Karpas-422 (cell line): Measurements from ENCODE around the gene OR2AG1. TPM values are rescaled to one million over a fixed set of nuclear protein-coding genes. Genes with fewer than 3 reads are reported as not detected.

Source experiments
- DNase-seq: peaks from one replicate; pipeline ENCODE4 v3.0.0-alpha.2; 2015
- H2AFZ ChIP-seq: fragments of 200-600 bp; sonication (generic); 2 replicates; pipeline ENCODE4 v1.6.1; 2014; ENCODE audit warnings: antibody characterized with exemption, low read length, mixed read lengths
- H3K27ac ChIP-seq: fragments of 200-600 bp; sonication (generic); 2 replicates; pipeline ENCODE4 v1.5.1; 2014; ENCODE audit warnings: mild to moderate bottlenecking, low read length, moderate library complexity
- H3K27me3 ChIP-seq: fragments of 200-600 bp; sonication (generic); 2 replicates; pipeline ENCODE4 v1.6.1; 2014; ENCODE audit warnings: low read length, mixed read lengths
- H3K36me3 ChIP-seq: fragments of 200-600 bp; sonication (generic); 2 replicates; pipeline ENCODE4 v1.6.1; 2014; ENCODE audit warnings: low read length, mixed read lengths; ENCODE audit not compliant: insufficient read depth
- H3K4me1 ChIP-seq: fragments of 200-600 bp; sonication (generic); 2 replicates; pipeline ENCODE4 v1.6.1; 2014; ENCODE audit warnings: mild to moderate bottlenecking, low read length, mixed read lengths
- H3K4me2 ChIP-seq: fragments of 200-600 bp; sonication (generic); 2 replicates; pipeline ENCODE4 v1.6.1; 2014; ENCODE audit warnings: low read length, low read depth, mild to moderate bottlenecking; ENCODE audit not compliant: poor library complexity, severe bottlenecking
- H3K4me3 ChIP-seq: fragments of 200-600 bp; sonication (generic); 2 replicates; pipeline ENCODE4 v1.5.1; 2014; ENCODE audit warnings: mild to moderate bottlenecking, antibody characterized with exemption, low read length, mixed read lengths
- H3K79me2 ChIP-seq: fragments of 200-600 bp; sonication (generic); 2 replicates; pipeline ENCODE4 v1.6.1; 2014; ENCODE audit warnings: mild to moderate bottlenecking, low read length, mixed read lengths
- H3K9ac ChIP-seq: fragments of 200-600 bp; sonication (generic); 2 replicates; pipeline ENCODE4 v1.6.0; 2014; ENCODE audit warnings: low read length
- H3K9me2 ChIP-seq: fragments of 200-600 bp; sonication (generic), shearing (Covaris generic); replicated peaks from 2 replicates; pipeline ENCODE4 v1.6.0; 2014; ENCODE audit warnings: mild to moderate bottlenecking, low read length, moderate library complexity; ENCODE audit not compliant: insufficient read depth
- H3K9me3 ChIP-seq: fragments of 300-700, 200-600 bp; sonication (generic); 2 replicates; pipeline ENCODE4 v1.6.1; 2014; ENCODE audit warnings: low read length, mixed read lengths
- H4K20me1 ChIP-seq: fragments of 200-600 bp; sonication (generic); 2 replicates; pipeline ENCODE4 v1.6.1; 2014; ENCODE audit warnings: mild to moderate bottlenecking, antibody characterized with exemption, low read length, low read depth; ENCODE audit not compliant: insufficient read depth
- total RNA-seq: library from RNA; depleted of rRNA; stranded (reverse); fragments of >200 nt; shearing (Covaris generic); gene quantifications from 2 replicates; pipeline ENCODE4 v1.2.3, GENCODE V29; 2014; ENCODE audit warnings: low replicate concordance; rRNA removed

OR2AG1 gene
- total RNA-seq, result not detected in 2 replicates

DNA sequence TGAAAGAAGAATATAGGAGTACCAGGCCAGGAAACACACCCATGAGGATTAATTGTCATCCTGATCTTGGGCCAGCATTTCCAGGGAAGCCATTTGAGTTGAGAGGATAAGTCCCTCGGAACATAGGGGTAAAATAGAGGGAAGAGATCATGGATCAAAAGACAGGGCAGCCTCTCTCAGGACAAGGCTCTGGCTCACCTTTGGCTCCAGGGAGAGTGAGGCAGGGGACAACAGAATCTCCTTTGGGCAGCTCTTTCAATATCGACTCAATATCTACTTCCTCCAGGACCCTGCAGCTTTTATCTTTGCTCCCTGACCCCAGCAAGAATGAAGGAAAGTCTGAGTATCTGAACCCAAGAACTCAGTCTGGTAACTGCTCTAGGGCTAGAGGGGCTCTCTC lies at the start of gene OR2AG1:
Gene OR2AG1 (plus strand): TSS at position 301 of the 400 bp plus-strand sequence. CDS start 2,018 bp downstream, outside the sequence.
- Histone ChIP-seq H3K4me2 (no peak within 1 kb of the TSS), H3K4me3 (no peak within 1 kb of the TSS), H3K79me2 (no peaks in the 10 kb centered on the region), H3K9ac (no peak within 1 kb of the TSS), H3K27me3 (no peaks in the 10 kb centered on the region), H3K36me3 (no peaks in the 10 kb centered on the region), H3K27ac (no peak within 1 kb of the TSS), H3K4me1 (no peaks in the 10 kb centered on the region), H4K20me1 (no peaks in the 10 kb centered on the region), H3K9me3 (no peaks in the 10 kb centered on the region), H2AFZ (no peak within 1 kb of the TSS), H3K9me2 (no peaks in the 10 kb centered on the region)
- DNase-seq, result no peak

GRCh38 chr11:6733326-6734275 lies 49.2 kb upstream of the OR2AG1 start:
- H3K27me3 ChIP-seq, result no peaks in the 10 kb centered on the region
- H3K4me2 ChIP-seq, result no peak overlapping the region
- H3K27ac ChIP-seq, result no peak overlapping the region
- H3K4me3 ChIP-seq, result no peak overlapping the region
- H3K36me3 ChIP-seq, result no peaks in the 10 kb centered on the region
- no peaks in the 10 kb centered on the region for H3K4me1 ChIP-seq
- H4K20me1 ChIP-seq, result no peaks in the 10 kb centered on the region
- H3K9me3 ChIP-seq, result no peaks in the 10 kb centered on the region
- H3K9me2 ChIP-seq, result no peaks in the 10 kb centered on the region
- no peak for DNase-seq
- H3K79me2 ChIP-seq, result no peaks in the 10 kb centered on the region
- no peak overlapping the region for H2AFZ ChIP-seq
- H3K9ac ChIP-seq, result no peak overlapping the region

DNA sequence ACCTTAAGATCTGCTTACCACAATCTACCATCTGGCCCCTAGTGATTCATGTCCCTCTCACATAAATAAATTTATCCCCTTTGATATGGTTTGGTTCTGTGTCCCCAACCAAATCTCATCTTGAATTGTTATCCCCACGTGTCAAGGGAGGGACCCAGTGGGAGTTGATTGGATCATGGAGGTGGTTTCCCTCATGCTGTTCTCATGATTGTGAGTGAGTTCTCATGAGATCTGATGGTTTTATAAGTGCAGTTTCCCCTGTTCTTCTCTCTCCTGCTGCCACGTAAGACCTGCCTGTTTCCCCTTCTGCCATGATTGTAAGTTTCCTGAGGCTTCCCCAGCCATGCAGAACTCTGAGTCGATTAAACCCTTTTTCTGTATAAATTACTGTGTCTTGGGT lies 48.2 kb upstream of the OR2AG1 start:
- H3K36me3 ChIP-seq, result no peaks in the 10 kb centered on the region
- H3K27ac ChIP-seq, result no peak overlapping the region
- no peaks in the 10 kb centered on the region for H3K9me2 ChIP-seq
- H3K4me2 ChIP-seq, result no peak overlapping the region
- DNase-seq, result no peak
- no peaks in the 10 kb centered on the region for H3K79me2 ChIP-seq
- H3K9me3 ChIP-seq, result no peaks in the 10 kb centered on the region
- H3K27me3 ChIP-seq, result no peaks in the 10 kb centered on the region
- no peaks in the 10 kb centered on the region for H3K4me1 ChIP-seq
- H3K9ac ChIP-seq, result no peak overlapping the region
- H3K4me3 ChIP-seq, result no peak overlapping the region
- H4K20me1 ChIP-seq, result no peaks in the 10 kb centered on the region
- H2AFZ ChIP-seq, result no peak overlapping the region

DNA sequence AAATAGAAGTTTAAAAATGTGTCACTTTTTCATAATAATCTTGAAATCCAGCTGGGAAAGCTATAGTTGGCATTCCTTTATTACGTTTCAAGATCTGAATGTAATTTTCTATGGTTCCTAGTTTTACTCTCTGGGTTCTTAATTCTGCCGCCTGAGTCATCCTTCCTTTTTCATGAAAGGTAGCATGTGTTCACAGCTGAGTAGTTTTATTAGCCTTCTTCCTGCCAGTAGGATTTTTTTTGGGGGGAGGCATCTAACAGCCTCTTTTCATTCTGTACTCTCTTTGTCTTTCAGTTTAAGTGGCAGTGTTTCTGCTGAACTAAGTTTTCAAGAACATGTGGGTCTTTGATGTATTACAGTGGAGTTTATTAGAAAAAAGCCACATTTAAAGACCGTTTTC lies 47.5 kb upstream of the OR2AG1 start:
- Histone ChIP-seq H3K9me3 (no peaks in the 10 kb centered on the region), H3K36me3 (no peaks in the 10 kb centered on the region), H2AFZ (no peak overlapping the region), H4K20me1 (no peaks in the 10 kb centered on the region), H3K79me2 (no peaks in the 10 kb centered on the region), H3K4me3 (no peak overlapping the region), H3K9me2 (no peaks in the 10 kb centered on the region), H3K4me2 (no peak overlapping the region), H3K9ac (no peak overlapping the region), H3K27me3 (no peaks in the 10 kb centered on the region), H3K27ac (no peak overlapping the region), H3K4me1 (no peaks in the 10 kb centered on the region)
- DNase-seq, result no peak

DNA sequence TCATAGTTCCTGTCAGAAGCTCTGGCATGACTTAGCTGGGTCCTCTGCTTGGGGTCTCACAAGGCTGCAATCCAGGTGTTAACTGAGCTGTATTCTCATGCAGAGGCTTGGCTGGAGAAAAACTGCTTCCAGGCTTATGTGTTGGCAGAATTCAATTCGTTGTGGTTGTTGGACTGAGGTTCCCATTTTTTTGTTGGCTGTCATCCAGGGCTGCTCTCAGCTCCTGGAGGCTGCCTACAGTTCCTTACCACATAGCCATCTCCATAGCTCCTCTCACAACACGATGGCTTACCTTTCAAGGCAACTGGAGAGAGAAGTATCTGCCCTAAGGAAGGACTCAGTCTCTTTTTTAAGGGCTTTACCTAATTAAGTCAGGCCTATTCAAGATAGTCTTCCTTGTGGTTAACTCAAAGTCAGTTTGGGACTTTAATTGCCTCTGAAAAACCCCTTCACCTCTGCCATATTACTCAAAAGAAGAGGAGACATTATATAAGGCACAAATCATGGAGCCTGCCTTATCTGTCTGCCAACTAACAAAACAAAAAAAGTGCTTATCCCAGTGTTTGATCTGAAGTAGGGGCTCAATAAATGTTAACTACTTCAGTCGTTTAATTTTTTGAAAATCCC lies 46.2 kb upstream of the OR2AG1 start:
- no peaks in the 10 kb centered on the region for H3K36me3 ChIP-seq
- no peak for DNase-seq
- H3K9me3 ChIP-seq, result no peaks in the 10 kb centered on the region
- H3K9ac ChIP-seq, result no peak overlapping the region
- no peaks in the 10 kb centered on the region for H3K4me1 ChIP-seq
- H3K27ac ChIP-seq, result no peak overlapping the region
- no peak overlapping the region for H3K4me3 ChIP-seq
- no peaks in the 10 kb centered on the region for H3K9me2 ChIP-seq
- H3K27me3 ChIP-seq, result no peaks in the 10 kb centered on the region
- no peaks in the 10 kb centered on the region for H4K20me1 ChIP-seq
- H3K4me2 ChIP-seq, result no peak overlapping the region
- no peaks in the 10 kb centered on the region for H3K79me2 ChIP-seq
- H2AFZ ChIP-seq, result no peak overlapping the region

- no peaks in the 10 kb centered on the region for H3K9me3 ChIP-seq
- H3K27ac ChIP-seq, result no peak overlapping the region
- peak; percentile 87 for DNase-seq
- no peaks in the 10 kb centered on the region for H3K79me2 ChIP-seq
- no peaks in the 10 kb centered on the region for H3K27me3 ChIP-seq
- H3K9ac ChIP-seq, result no peak overlapping the region
- no peak overlapping the region for H3K4me3 ChIP-seq
- H3K4me1 ChIP-seq, result no peaks in the 10 kb centered on the region; the same call in 1 of the 2 replicates
- no peaks in the 10 kb centered on the region for H3K9me2 ChIP-seq
- H3K36me3 ChIP-seq, result no peaks in the 10 kb centered on the region
- no peak overlapping the region for H3K4me2 ChIP-seq
- H4K20me1 ChIP-seq, result no peaks in the 10 kb centered on the region
- no peak overlapping the region for H2AFZ ChIP-seq
Observed at GRCh38 chr11:6737872-6738466, 44.9 kb upstream of the OR2AG1 start.

DNA sequence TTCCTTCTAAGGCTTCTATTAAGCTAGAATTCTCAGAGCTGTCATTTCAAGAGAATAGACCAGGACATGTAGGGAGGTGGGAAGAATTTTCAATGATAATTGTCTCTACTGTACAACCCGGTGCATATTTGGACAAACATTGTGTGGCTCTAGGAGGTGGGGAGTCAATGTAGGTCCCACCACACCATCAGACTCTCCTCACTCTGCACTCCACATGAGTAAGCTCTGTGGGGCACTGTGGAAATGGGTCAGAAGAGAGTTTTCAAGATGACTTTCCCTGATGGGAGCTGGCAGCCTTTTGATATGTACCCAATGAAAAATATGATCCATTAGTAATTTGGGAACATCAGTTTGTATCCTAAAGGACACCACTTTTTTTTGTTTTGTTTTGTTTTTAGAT lies 44.2 kb upstream of the OR2AG1 start:
- H3K4me2 ChIP-seq, result no peak overlapping the region
- DNase-seq, result no peak
- no peaks in the 10 kb centered on the region for H3K79me2 ChIP-seq
- no peaks in the 10 kb centered on the region for H4K20me1 ChIP-seq
- no peak overlapping the region for H3K9ac ChIP-seq
- H3K9me3 ChIP-seq, result no peaks in the 10 kb centered on the region
- no peaks in the 10 kb centered on the region for H3K36me3 ChIP-seq
- H3K27me3 ChIP-seq, result no peaks in the 10 kb centered on the region
- no peak overlapping the region for H3K4me3 ChIP-seq
- peaks cover 6% of the 10 kb centered on the region for H3K4me1 ChIP-seq
- H2AFZ ChIP-seq, result no peak overlapping the region
- H3K9me2 ChIP-seq, result no peaks in the 10 kb centered on the region
- no peak overlapping the region for H3K27ac ChIP-seq

DNA sequence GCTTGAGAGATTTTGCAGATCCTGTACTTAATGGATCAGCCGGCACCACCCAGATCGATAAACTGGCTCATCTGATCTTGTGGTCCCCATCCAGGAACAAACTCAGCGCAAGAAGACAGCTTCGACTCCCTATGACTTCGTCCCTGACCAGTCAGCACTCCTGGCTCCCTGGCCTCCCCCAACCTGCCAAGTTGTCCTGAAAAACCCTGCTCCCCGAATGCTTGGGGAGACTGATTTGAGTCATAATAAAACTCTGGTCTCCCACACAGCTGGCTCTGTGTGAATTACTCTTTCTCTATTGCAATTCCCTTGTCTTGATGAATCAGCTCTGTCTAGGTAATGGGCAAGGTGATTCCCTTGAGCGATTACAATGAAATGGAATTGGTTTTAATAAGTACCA lies 40.6 kb upstream of the OR2AG1 start:
- H3K4me3 ChIP-seq, result no peak overlapping the region
- peaks cover 2% of the 10 kb centered on the region; the same call in 1 of the 2 replicates for H3K27me3 ChIP-seq
- H3K9ac ChIP-seq, result no peak overlapping the region
- no peak for DNase-seq
- H2AFZ ChIP-seq, result no peak overlapping the region
- no peak overlapping the region for H3K27ac ChIP-seq
- no peaks in the 10 kb centered on the region for H4K20me1 ChIP-seq
- H3K9me2 ChIP-seq, result no peaks in the 10 kb centered on the region
- H3K36me3 ChIP-seq, result no peaks in the 10 kb centered on the region
- H3K9me3 ChIP-seq, result no peaks in the 10 kb centered on the region
- H3K79me2 ChIP-seq, result no peaks in the 10 kb centered on the region
- H3K4me1 ChIP-seq, result peaks cover 17% of the 10 kb centered on the region
- no peak overlapping the region for H3K4me2 ChIP-seq
